ENCODE data around the gene PDHX. TPM values are rescaled to one million over a fixed set of nuclear protein-coding genes. Genes with fewer than 3 reads are reported as not detected.

Gene PDHX
- total RNA-seq, 2 experiments from 2014 or later, result 17.3 to 17.4 TPM

DNA sequence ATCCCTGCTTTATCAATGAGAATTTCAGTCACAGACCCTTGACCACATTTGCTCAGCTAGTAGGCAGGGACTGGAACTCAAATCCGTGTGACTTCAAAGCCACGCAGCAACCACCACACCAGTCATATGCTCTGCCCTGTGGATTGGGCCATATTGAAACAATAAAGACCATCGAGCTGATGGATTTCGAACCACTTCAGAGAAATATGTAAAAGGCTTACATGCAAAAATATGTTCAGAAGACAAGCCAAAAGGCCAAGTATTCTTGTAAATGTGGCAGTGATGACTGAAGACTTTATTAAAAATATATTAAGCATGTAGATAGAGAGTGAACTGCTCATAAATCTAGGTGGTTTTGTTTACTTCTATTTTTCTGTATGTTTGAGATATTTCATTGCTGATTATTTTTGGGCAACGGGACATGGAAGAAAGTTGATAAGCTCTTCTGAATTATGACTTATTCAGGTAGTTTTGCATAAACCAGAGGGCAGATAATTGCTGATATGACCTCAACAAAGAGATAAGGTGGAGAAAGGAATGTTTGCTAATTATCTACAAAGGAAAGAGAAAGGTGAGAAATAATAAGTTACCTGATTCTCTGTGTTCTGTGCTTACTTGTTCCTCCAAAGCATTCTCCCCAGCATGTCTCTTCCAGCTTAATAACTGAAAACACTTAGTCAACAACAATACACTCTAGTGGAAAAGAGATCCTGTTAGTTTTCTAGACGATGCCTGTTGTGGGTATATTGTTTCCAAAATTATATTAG, 99.4 kb downstream of the PDHX start:
- intact Hi-C loops (cut with DNase I, micrococcal nuclease), result no loop called here
- TF ChIP-seq, protein P1, sequence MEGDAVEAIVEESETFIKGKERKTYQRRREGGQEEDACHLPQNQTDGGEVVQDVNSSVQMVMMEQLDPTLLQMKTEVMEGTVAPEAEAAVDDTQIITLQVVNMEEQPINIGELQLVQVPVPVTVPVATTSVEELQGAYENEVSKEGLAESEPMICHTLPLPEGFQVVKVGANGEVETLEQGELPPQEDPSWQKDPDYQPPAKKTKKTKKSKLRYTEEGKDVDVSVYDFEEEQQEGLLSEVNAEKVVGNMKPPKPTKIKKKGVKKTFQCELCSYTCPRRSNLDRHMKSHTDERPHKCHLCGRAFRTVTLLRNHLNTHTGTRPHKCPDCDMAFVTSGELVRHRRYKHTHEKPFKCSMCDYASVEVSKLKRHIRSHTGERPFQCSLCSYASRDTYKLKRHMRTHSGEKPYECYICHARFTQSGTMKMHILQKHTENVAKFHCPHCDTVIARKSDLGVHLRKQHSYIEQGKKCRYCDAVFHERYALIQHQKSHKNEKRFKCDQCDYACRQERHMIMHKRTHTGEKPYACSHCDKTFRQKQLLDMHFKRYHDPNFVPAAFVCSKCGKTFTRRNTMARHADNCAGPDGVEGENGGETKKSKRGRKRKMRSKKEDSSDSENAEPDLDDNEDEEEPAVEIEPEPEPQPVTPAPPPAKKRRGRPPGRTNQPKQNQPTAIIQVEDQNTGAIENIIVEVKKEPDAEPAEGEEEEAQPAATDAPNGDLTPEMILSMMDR (IDR thresholded peaks at IDR 0.05), result no peak
- CTCF ChIA-PET, result interaction anchor here (0.8 to 1.4 kb wide), 3 partner anchors 13 to 15 kb away, joined by 3 to 4 read pairs (median 4); no protein-coding TSS in a partner anchor

DNA sequence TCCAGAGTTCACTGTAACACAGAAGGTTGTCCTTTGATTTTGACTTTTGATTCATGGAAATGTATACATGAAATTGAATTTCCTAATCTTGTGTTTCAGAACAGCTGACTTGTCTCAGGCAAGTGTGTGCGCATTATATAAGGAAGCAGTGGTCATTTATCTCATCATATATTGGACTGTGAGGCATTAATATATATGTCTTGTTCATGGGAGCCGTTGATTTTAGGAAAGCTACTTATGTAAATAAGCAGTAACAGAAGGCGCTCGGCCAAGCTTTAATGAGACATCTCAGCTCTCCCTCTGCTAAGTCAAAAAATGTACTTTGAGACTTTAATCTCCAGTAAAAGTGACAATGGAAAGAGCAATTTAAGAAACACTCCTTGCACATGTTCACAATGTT, 100.5 kb downstream of the PDHX start:
- no peak overlapping the region for H3K27ac Mint-ChIP-seq
- no peak for ATAC-seq (ENCODE audit: poor library complexity)

More for the DNA sequence above, 99.4 kb downstream of the PDHX start:
- H3K4me1 ChIP-seq (ENCODE audit: insufficient read depth, low read length), result peaks cover 28% of the 10 kb centered on the region
- no peaks in the 10 kb centered on the region for H3K27me3 ChIP-seq (ENCODE audit: control insufficient read depth in 1 of 2, insufficient read depth in 2 of 2, low read length in 2 of 2)
- H3K4me1 Mint-ChIP-seq (ENCODE audit: low read depth), result peaks cover 37% of the 10 kb centered on the region
- H3K4me3 ChIP-seq (ENCODE audit: low read length), result no peak overlapping the region
- H3K9me3 Mint-ChIP-seq, result no peaks in the 10 kb centered on the region
- H3K36me3 Mint-ChIP-seq (ENCODE audit: low read depth), result no peaks in the 10 kb centered on the region
- POLR2A ChIA-PET, result interaction anchor here (0.9 kb wide), 2 partner anchors 8 to 63 kb away, joined by 3 to 5 read pairs; no protein-coding TSS in a partner anchor
- ATAC-seq (ENCODE audit: poor library complexity), result no peak
- H3K27me3 Mint-ChIP-seq, result no peaks in the 10 kb centered on the region
- no peaks in the 10 kb centered on the region for H3K9me3 ChIP-seq (ENCODE audit: control insufficient read depth in 1 of 2, insufficient read depth in 1 of 2, low read length in 2 of 2)
- no peaks in the 10 kb centered on the region for H3K36me3 ChIP-seq (ENCODE audit: insufficient read depth, low read length)
- no peak overlapping the region for H3K27ac Mint-ChIP-seq
- H3K4me3 Mint-ChIP-seq, result no peak overlapping the region
- no peak for DNase-seq
- H3K27ac ChIP-seq (ENCODE audit: low read depth in 1 of 2, low read length in 2 of 2), result no peak overlapping the region

DNA sequence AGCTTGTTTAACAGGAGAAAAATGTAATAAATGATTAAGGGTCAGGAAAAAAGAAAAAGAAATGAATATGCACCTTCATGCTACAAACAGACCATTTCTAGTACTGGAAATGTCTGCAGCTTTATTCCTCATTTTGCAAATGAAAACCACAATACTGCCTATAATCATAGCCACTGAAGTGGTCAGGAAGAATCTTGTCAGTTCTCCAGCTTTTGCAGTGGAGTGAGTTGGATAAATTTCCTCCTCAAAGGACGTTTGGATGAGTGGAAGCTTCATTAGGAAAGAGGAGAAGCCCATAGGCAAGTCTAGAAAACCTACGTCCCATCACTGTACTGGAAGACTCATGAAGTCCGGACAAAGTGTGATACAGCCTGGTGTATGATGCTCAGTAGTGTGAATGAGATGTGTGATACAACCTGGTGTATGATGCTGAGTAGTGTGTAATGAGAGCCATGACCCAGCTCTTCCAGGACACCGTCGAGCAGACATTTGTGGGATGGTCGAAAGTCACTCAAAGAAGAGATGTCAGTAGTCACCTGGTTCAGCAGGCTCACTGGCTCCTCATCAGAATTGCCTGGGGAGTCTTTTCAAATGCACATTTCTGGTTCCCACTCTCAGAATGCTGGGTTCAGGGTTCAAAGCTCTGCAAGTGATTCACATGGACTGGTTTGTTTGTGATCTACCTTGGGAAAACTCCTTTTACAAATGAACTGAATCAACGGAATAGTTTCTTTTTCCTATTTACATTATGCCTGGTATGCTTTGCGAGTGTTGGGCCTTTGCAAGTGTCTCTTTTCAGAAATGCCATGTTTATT, 101.3 kb downstream of the PDHX start:
- no peaks in the 10 kb centered on the region for H3K9me3 ChIP-seq (ENCODE audit: control insufficient read depth in 1 of 2, insufficient read depth in 1 of 2, low read length in 2 of 2)
- ChIA-PET POLR2A (interaction anchor here (0.7 to 1.4 kb wide), 2 partner anchors 12 to 24 kb away, joined by 3 read pairs; no protein-coding TSS in a partner anchor), CTCF (no interaction called here)
- ATAC-seq (ENCODE audit: poor library complexity) (no peak), DNase-seq (no peak)
- H3K4me1 ChIP-seq (ENCODE audit: insufficient read depth, low read length), result peaks cover 17% of the 10 kb centered on the region
- H3K4me1 Mint-ChIP-seq (ENCODE audit: low read depth), result peaks cover 22% of the 10 kb centered on the region
- H3K27ac Mint-ChIP-seq, result no peak overlapping the region
- TF ChIP-seq, protein P1 (IDR thresholded peaks at IDR 0.05), result no peak
- H3K27me3 ChIP-seq (ENCODE audit: control insufficient read depth in 1 of 2, insufficient read depth in 2 of 2, low read length in 2 of 2), result no peaks in the 10 kb centered on the region
- peaks cover 2% of the 10 kb centered on the region for H3K36me3 Mint-ChIP-seq (ENCODE audit: low read depth)
- no peaks in the 10 kb centered on the region for H3K27me3 Mint-ChIP-seq
- H3K4me3 Mint-ChIP-seq, result no peak overlapping the region
- no peaks in the 10 kb centered on the region for H3K36me3 ChIP-seq (ENCODE audit: insufficient read depth, low read length)
- no peaks in the 10 kb centered on the region for H3K9me3 Mint-ChIP-seq
- no peak overlapping the region for H3K4me3 ChIP-seq (ENCODE audit: low read length)
- no peak overlapping the region for H3K27ac ChIP-seq (ENCODE audit: low read depth in 1 of 2, low read length in 2 of 2)
- intact Hi-C loops (cut with DNase I, micrococcal nuclease), result no loop called here

More for the DNA sequence above, 100.5 kb downstream of the PDHX start:
- H3K9me3 Mint-ChIP-seq, result no peaks in the 10 kb centered on the region
- Histone ChIP-seq H3K4me3 (ENCODE audit: low read length) (no peak overlapping the region), H3K36me3 (ENCODE audit: insufficient read depth, low read length) (no peaks in the 10 kb centered on the region), H3K27ac (ENCODE audit: low read depth in 1 of 2, low read length in 2 of 2) (no peak overlapping the region), H3K9me3 (ENCODE audit: control insufficient read depth in 1 of 2, insufficient read depth in 1 of 2, low read length in 2 of 2) (no peaks in the 10 kb centered on the region), H3K4me1 (ENCODE audit: insufficient read depth, low read length) (peaks cover 25% of the 10 kb centered on the region), H3K27me3 (ENCODE audit: control insufficient read depth in 1 of 2, insufficient read depth in 2 of 2, low read length in 2 of 2) (no peaks in the 10 kb centered on the region)
- H3K36me3 Mint-ChIP-seq (ENCODE audit: low read depth), result no peaks in the 10 kb centered on the region
- H3K4me3 Mint-ChIP-seq, result no peak overlapping the region
- TF ChIP-seq, protein P1 (IDR thresholded peaks at IDR 0.05), result no peak
- peaks cover 30% of the 10 kb centered on the region for H3K4me1 Mint-ChIP-seq (ENCODE audit: low read depth)
- intact Hi-C loops (cut with DNase I, micrococcal nuclease), result no loop called here
- ChIA-PET POLR2A (interaction anchor here (0.7 to 1.4 kb wide), 4 partner anchors 9 to 101 kb away, joined by 3 read pairs; no protein-coding TSS in a partner anchor), CTCF (interaction anchor here (1.4 kb wide), 1 partner anchor 12 kb away, joined by 4 read pairs; no protein-coding TSS in a partner anchor)
- H3K27me3 Mint-ChIP-seq, result no peaks in the 10 kb centered on the region
- no peak for DNase-seq

Data from CD4-positive, alpha-beta T cell (primary cell).